Stimulated activated CD4-positive, alpha-beta T cell treated with anti-CD3 and anti-CD28 coated beads, Interleukin-15, amount 100 ng/mL, for 24 hours (primary cell): Measurements from ENCODE around the gene CIB4.
"Not testable (repeated sequence)": the region's sequence is repeated elsewhere in the genome, so short reads cannot be mapped to it uniquely, and the experiment has no call there.

ENCODE experiments used
- DNase-seq: peaks from one replicate; pipeline ENCODE4 v3.0.0-alpha.2; 2020

Gene CIB4

GRCh38 chr2:26665296-26665695 is 24.1 kb upstream of the CIB4 start:
- DNase-seq: not testable (repeated sequence)

DNA sequence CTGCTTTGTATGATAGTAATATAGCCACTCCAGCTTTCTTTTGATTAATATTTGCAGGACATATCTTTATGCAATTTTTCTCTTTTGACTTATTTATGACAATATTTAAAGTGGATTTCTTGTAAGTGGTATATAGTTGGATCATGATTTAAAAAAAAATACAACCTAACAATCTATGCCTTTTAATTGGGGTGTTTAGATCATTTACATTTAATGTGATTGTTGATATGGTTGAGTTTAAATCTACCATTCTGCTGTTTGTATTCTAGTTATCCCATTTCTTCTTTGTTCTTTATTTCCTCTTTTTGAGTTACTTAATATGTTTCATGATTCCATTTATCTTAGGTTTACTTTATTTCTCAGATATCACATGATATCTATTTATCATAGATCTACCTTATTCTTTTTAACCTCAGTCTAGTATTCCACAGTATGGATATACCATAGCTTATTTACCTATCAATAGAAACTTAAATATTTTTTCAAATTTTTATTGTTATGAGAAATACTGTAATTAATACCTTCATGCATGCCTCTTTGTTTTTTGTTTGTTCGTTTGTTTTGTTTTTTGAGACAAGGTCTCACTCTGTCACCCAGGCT is 19.3 kb upstream of the CIB4 start:
- no peak for DNase-seq

DNA sequence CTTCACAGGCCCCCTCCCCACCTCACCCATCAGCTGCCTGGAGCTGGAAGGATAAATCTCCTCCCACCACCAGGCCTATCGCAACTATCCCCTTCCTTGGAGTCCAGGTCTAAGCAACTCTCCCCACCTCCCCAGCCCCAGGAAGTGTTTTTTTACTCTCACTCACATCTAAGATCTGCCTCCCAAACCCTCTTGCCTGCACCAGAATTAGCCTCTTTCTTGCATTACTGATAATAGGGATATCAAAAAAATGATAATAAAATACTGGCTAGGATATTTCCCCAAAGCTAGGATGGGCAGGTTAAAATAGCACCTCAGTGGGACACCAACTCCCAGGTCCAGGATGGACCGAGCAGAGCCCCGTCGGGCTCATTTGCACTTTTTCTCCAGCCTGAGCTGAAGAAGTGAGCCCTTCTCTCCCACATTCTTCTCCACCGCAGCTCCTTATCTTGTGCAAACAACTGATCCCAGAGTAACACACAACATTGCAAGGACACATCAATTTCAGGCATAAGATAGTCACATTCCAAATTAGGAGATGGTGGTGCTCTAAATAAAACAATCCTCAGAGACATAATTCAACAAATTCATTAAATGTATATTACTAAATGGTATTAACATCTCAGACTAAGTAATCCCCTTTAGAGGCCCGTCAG is 17.7 kb upstream of the CIB4 start:
- no peak for DNase-seq

- no peak for DNase-seq
Measured at GRCh38 chr2:26657265-26657664, 16.1 kb upstream of the CIB4 start.

GRCh38 chr2:26655611-26656195 is 14.5 kb upstream of the CIB4 start:
- no peak for DNase-seq

- not testable (repeated sequence) for DNase-seq
Measured at GRCh38 chr2:26655120-26655519, 14.0 kb upstream of the CIB4 start.

GRCh38 chr2:26654061-26654340 is 12.8 kb upstream of the CIB4 start:
- no peak for DNase-seq

DNA sequence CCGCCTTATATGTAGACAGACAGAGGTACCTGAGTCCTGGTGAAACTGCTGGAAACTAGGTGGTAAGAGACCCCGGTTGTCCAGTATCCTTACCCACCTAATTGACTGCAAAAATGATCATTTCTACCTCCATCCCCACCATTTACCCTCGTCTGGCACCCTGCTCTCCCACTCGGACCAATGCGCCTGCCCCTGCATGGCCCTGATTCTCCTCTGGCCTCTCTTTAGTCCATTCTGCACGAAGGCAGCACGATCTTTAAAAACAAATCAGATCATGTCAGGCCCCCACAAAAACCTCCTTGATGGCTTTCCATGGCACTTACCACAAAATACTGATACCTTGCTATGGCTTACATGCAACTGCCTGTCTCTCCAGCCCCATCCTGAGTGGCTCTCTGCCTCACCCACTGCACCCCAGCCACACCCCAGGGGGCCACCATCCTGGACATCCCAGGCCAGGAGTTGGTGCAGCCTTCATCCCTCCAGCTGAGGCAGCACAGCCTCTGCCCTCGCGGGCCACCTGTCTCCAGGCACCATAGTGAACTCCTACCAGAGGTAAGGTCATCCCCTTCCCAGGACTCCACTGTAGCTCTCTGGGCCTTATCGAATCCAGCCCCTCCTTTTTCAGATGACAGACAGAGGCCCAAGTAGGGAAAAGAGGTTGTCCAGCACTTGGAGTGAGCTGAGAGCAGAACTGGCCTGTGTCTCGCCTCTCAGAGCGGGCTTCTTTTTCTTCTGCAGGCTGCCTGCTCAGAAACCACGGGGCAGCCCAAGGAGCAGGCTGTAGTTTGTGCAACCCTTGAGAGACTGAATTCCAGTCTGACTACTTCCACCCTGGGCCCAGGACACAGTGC is 12.3 kb upstream of the CIB4 start:
- DNase-seq: no peak

- DNase-seq: no peak
Measured at GRCh38 chr2:26652361-26653041, 11.3 kb upstream of the CIB4 start.

DNA sequence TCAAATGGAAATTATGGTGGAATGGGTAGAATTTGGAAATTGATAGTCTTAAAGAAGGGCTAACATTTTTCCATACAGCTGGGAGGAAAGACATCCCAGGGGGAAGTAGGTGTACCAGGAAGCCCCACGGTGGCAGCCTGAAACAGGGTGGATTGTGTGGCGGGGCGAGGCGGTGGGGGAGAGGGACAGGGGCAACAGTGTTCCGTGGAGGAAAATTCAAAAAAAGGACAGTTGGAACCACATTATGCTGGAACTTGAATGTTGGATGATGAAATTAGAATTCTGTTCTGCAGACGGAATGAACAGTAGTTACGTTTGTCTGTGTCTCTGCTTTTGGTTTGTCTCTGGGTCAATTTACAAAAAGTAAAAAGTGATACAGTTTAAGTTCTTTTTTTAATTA is 10.6 kb upstream of the CIB4 start:
- no peak for DNase-seq

- no peak for DNase-seq
Measured at GRCh38 chr2:26651470-26651771, 10.3 kb upstream of the CIB4 start.

- no peak for DNase-seq
Measured at GRCh38 chr2:26650713-26651469, 9.7 kb upstream of the CIB4 start.

- DNase-seq: no peak
Measured at GRCh38 chr2:26649992-26650712, 9.0 kb upstream of the CIB4 start.

DNA sequence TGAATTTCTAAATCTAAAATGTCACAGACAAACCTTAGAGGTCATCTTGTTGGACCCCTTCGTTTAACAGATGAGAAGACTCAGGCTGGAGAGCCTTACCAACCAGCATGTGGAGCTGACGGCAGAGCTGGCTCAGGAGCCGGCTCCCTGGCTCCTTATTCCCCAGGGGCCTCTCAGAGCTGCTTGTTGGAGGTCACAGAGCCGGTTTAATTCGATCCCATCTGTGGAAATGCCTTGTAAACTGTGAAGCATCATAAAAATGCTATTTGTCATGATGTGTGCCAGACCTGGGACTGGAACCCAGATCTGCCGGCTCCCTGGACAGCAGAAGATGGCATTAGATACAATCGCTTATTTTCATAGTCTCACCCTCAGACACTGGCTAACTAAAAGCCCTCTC is 8.2 kb upstream of the CIB4 start:
- no peak for DNase-seq

DNA sequence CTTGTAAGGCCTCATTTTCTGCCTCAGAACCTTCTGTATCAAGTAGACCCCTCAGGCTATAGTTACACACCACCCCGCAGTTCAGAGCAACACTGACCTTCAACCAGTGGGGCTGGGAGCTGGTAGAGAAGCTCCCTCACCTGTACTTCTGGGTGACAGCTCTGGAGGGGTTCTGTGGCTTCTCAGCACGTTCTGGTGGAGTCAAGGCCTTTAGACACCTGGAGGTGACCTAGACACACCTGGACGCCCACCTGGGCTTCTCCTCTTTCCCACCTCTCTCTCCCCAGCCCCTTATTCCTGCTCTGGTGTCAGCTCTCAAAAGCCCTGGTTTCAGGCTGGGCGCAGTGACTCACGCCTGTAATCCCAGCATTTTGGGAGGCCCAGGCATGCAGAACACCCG is 7.3 kb upstream of the CIB4 start:
- DNase-seq: no peak

GRCh38 chr2:26647981-26648380 is 6.8 kb upstream of the CIB4 start:
- no peak for DNase-seq

GRCh38 chr2:26646986-26647672 is 6.0 kb upstream of the CIB4 start:
- DNase-seq: no peak

- no peak for DNase-seq
Measured at GRCh38 chr2:26645762-26646161, 4.6 kb upstream of the CIB4 start.

GRCh38 chr2:26644188-26644835 is 3.1 kb upstream of the CIB4 start:
- no peak for DNase-seq

GRCh38 chr2:26642429-26642828 is 1.3 kb upstream of the CIB4 start:
- DNase-seq: no peak

GRCh38 chr2:26640331-26640745 is 828 bp downstream of the CIB4 start:
- DNase-seq: no peak
